ENCODE measurements around the gene TGIF1. TPM values are rescaled to one million over a fixed set of nuclear protein-coding genes. Genes with fewer than 3 reads are reported as not detected.
A peak's percentile ranks its signal among the peaks of the same experiment; 100 is the strongest.

Gene TGIF1
- total RNA-seq, 1 experiment from 2014 or later, result 242 TPM

GRCh38 chr18:3448838-3449511, 997 bp upstream of the TGIF1 start:
- H3K27ac ChIP-seq (ENCODE audit: low read depth, low read length), result peak overlapping the region; percentile 90
- H3K4me3 ChIP-seq (replicated peaks in 1 of 2; ENCODE audit: low read depth in 1 of 2, low read length in 2 of 2), result peak overlapping the region; percentile 78 to 85
- H3K27me3 ChIP-seq (ENCODE audit: insufficient read depth, low read length), result no peaks in the 10 kb centered on the region
- peak overlapping the region; percentile 79 for H3K9ac ChIP-seq (ENCODE audit: low read length)
- intact Hi-C loops (cut with micrococcal nuclease), result loop anchor here (1.0 to 10.0 kb wide), 6 partner anchors 64 to 217 kb away; partner anchors contain the start of gene MYL12B
- H3K36me3 ChIP-seq (ENCODE audit: control insufficient read depth in 1 of 2, insufficient read depth in 2 of 2, low read length in 2 of 2), result peaks cover 0 to 22% of the 10 kb centered on the region in 2 experiments; a peak in 2 of 4 replicates
- ATAC-seq, result peak; percentile 5
- H3K79me2 ChIP-seq (ENCODE audit: insufficient read depth, low read length), result peaks cover 60% of the 10 kb centered on the region
- peak; percentile 70 for DNase-seq (ENCODE audit: low read depth, low spot score)
- CTCF ChIA-PET, result interaction anchor here (2.0 kb wide), 1 partner anchor 218 kb away, joined by 6 read pairs; no protein-coding TSS in a partner anchor
- TSS peak; percentile 55 for BruUV-seq (replicated peaks)
- peaks cover 29 to 53% of the 10 kb centered on the region in 2 experiments for H3K4me1 ChIP-seq (ENCODE audit: control insufficient read depth in 1 of 2, insufficient read depth in 2 of 2, low read length in 2 of 2)
- no peaks in the 10 kb centered on the region for H3K9me3 ChIP-seq (ENCODE audit: control insufficient read depth in 1 of 2, insufficient read depth in 1 of 2, low read depth in 1 of 2, low read length in 2 of 2)
- H2AFZ ChIP-seq (ENCODE audit: low read depth, low read length, poor library complexity, severe bottlenecking), result no peak overlapping the region
- RAD21 ChIA-PET (ENCODE audit: low non-redundant PET in 1 of 2, low total read pairs in 2 of 2, uncharacterized antibody in 2 of 2, unreplicated experiment in 2 of 2), result no interaction called here
- POLR2A ChIA-PET, result interaction anchor here (0.7 to 3.2 kb wide), 6 partner anchors 136 to 217 kb away, joined by 3 to 16 read pairs (median 7); no protein-coding TSS in a partner anchor
- no peaks in the 10 kb centered on the region for H3K9me2 ChIP-seq (ENCODE audit: insufficient read depth)
- H4K20me1 ChIP-seq (ENCODE audit: insufficient read depth), result no peaks in the 10 kb centered on the region
- TF ChIP-seq JUND (IDR thresholded peaks at IDR 0.05), result no peak
- TF ChIP-seq TCF7L2 (IDR thresholded peaks at IDR 0.05; ENCODE audit: borderline replicate concordance, extremely low read depth, insufficient read depth, insufficient read length), result peak; percentile 27
- peak overlapping the region; percentile 87 for H3K4me2 ChIP-seq (ENCODE audit: low read length)

- H3K36me3 ChIP-seq (ENCODE audit: control insufficient read depth in 1 of 2, insufficient read depth in 2 of 2, low read length in 2 of 2), result peaks cover 0 to 22% of the 10 kb centered on the region in 2 experiments; a peak in 2 of 4 replicates
- peaks cover 2% of the 10 kb centered on the region; the same call in 1 of the 2 replicates for H4K20me1 ChIP-seq (ENCODE audit: insufficient read depth)
- H3K4me3 ChIP-seq (replicated peaks in 1 of 2; ENCODE audit: low read depth in 1 of 2, low read length in 2 of 2), result peak overlapping the region; percentile 78 to 85
- DNase-seq (ENCODE audit: low read depth, low spot score) (peak; percentile 70), ATAC-seq (peak; percentile 24)
- no peaks in the 10 kb centered on the region for H3K9me2 ChIP-seq (ENCODE audit: insufficient read depth)
- intact Hi-C loops (cut with micrococcal nuclease), result loop anchor here (1.0 to 10.0 kb wide), 6 partner anchors 65 to 217 kb away; partner anchors contain the start of gene MYL12B
- no peak overlapping the region for H2AFZ ChIP-seq (ENCODE audit: low read depth, low read length, poor library complexity, severe bottlenecking)
- H3K27ac ChIP-seq (ENCODE audit: low read depth, low read length), result peak overlapping the region; percentile 90
- no peaks in the 10 kb centered on the region for H3K9me3 ChIP-seq (ENCODE audit: control insufficient read depth in 1 of 2, insufficient read depth in 1 of 2, low read depth in 1 of 2, low read length in 2 of 2)
- RAD21 ChIA-PET (ENCODE audit: low non-redundant PET in 1 of 2, low total read pairs in 2 of 2, uncharacterized antibody in 2 of 2, unreplicated experiment in 2 of 2), result no interaction called here
- peaks cover 66% of the 10 kb centered on the region for H3K79me2 ChIP-seq (ENCODE audit: insufficient read depth, low read length)
- peak overlapping the region; percentile 87 for H3K4me2 ChIP-seq (ENCODE audit: low read length)
- no peaks in the 10 kb centered on the region for H3K27me3 ChIP-seq (ENCODE audit: insufficient read depth, low read length)
- H3K4me1 ChIP-seq (ENCODE audit: control insufficient read depth in 1 of 2, insufficient read depth in 2 of 2, low read length in 2 of 2), result peaks cover 34 to 59% of the 10 kb centered on the region in 2 experiments
- BruUV-seq (replicated peaks), result no TSS peak
- CTCF ChIA-PET, result interaction anchor here (0.5 kb wide), 1 partner anchor 144 kb away, joined by 6 read pairs; no protein-coding TSS in a partner anchor
- POLR2A ChIA-PET, result interaction anchor here (0.7 to 3.2 kb wide), 5 partner anchors 144 to 216 kb away, joined by 3 to 16 read pairs (median 9); no protein-coding TSS in a partner anchor
- peak overlapping the region; percentile 79 for H3K9ac ChIP-seq (ENCODE audit: low read length)
- TF ChIP-seq CTCF (IDR thresholded peaks at IDR 0.05 in 2 of 3, conservative IDR thresholded peaks at IDR 0.05 in 1 of 3; ENCODE audit: borderline replicate concordance in 1 of 3, insufficient read depth in 1 of 3, low read depth in 2 of 3, low read length in 2 of 3) (no peak), SIN3A (IDR thresholded peaks at IDR 0.05; ENCODE audit: low read depth) (no peak), POLR2A (IDR thresholded peaks at IDR 0.05; ENCODE audit: borderline replicate concordance, extremely low read depth, insufficient read depth, insufficient read length) (no peak), POLR2AphosphoS5 (IDR thresholded peaks at IDR 0.05; ENCODE audit: low read depth, low read length) (no peak; the same call in 1 of the 2 replicates), ELF1 (IDR thresholded peaks at IDR 0.05; ENCODE audit: borderline replicate concordance, low read depth) (no peak), MAX (IDR thresholded peaks at IDR 0.05) (no peak), CBX3 (IDR thresholded peaks at IDR 0.05; ENCODE audit: low read depth) (no peak), FOSL1 (IDR thresholded peaks at IDR 0.05; ENCODE audit: low read depth) (no peak), SRF (IDR thresholded peaks at IDR 0.05; ENCODE audit: low read depth) (no peak), CEBPB (IDR thresholded peaks at IDR 0.05; ENCODE audit: low read depth) (no peak), EGR1 (IDR thresholded peaks at IDR 0.05; ENCODE audit: low read depth) (no peak), ZFX (IDR thresholded peaks at IDR 0.05) (no peak), JUND (IDR thresholded peaks at IDR 0.05) (no peak)
Measured at GRCh38 chr18:3449512-3450011, 410 bp upstream of the TGIF1 start.

Data from HCT116 (cell line).